GM12875 (cell line): ENCODE data around the gene HOXB2.

Experiments
- H3K4me3 ChIP-seq: one replicate; pipeline ENCODE4 v1.5.1; 2011; ENCODE audit warnings: low read depth, low read length, control low read depth
- CTCF ChIP-seq: IDR thresholded peaks from 2 replicates; pipeline ENCODE4 v1.5.1; 2011; ENCODE audit warnings: low read depth, mild to moderate bottlenecking, control low read depth, inconsistent platforms, low read length, moderate library complexity, borderline replicate concordance; ENCODE audit not compliant: insufficient read depth

Gene HOXB2

DNA sequence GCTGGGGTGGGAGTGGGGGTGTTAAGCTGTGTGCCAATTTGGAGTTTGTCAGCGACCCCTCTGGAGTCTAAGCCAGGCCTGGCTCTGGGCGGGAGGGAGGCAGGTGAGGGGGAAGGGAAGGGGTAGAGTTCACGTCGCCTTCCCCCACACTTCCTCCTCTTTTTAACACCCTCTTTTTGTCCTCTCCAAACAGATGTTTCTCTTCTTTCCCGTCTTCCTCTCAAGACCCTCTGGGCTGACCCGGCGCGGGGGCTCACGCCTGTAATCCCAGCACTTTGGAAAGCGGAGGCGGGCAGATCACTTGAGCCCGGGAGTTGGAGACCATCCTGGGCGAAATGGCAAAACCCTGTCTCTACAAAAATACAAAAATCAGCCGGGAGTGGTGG is 17.4 kb downstream of the HOXB2 start:
- H3K4me3 ChIP-seq: no peak overlapping the region
- TF ChIP-seq CTCF: no peak

DNA sequence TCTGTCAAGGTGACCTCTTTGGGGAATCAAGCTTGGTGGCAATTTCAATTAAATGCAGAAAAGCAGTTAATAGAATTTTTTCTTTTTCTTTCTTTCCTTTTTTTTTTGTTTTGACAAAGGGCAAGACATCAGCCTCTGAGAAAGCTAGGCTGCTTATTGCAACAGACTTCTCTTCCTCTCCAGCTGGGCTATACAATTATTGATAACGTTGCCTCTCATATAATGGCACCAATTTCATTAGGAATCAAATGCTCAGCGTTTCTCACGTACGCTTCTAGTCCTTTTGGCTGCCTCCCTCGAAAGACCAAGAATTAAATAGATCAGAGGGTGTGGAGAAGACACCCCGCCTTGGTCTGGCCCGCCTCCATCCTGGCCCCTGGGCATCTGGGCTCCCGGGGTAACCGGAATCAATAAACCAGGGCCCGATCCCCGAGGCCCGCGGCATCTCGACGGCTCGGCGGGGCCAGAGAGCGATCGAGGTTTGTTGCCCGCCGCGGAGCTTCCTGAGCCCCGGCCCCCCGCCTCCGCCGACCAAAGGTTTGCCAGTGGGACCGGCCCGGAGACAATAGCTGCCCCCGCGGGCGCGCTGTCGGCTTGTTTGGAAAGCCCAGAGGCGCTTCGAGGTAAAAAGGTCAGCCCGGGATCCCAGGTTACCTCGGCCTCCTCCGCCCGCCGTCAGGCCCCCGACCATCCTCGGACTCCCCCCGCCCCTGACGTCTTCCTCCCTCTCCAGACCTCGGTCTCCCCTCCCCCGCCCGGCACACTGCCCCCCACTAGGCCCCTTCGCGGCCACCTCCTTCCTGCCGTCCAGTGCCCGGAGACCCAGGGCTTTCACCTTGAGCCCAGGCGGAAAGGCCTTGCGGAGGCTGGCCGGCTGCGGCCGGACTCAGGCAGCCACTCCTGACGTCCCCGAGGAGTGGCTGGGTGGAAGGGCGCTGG is 18.0 kb downstream of the HOXB2 start:
- no peak overlapping the region for H3K4me3 ChIP-seq
- TF ChIP-seq CTCF: no peak

GRCh38 chr17:48523010-48523409 is 21.9 kb downstream of the HOXB2 start:
- no peak overlapping the region for H3K4me3 ChIP-seq
- no peak for TF ChIP-seq CTCF

- no peak overlapping the region for H3K4me3 ChIP-seq
- TF ChIP-seq CTCF: no peak
Observed at GRCh38 chr17:48522031-48522653, 22.8 kb downstream of the HOXB2 start.

DNA sequence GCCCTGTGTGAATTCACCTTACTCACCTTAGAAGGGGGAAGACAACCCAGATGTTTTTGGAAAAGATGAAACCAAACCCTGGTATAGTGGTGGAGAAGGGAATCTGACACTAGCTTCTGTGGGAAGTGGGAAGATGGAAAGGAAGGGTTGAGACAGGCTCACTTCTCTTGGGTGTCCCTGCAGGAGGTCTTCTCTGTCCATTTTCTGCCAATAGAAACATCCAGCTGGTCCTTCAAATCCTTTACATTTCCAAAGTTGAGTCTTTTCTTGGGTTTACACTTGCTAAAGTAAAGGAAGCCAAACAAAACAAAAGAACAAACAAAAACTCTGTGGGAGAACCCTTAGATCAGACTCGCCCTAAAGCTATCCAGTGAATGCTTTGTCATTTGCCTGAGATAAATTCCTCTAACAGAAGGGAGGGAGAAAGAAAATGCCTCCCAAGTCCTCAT is 24.3 kb downstream of the HOXB2 start:
- TF ChIP-seq CTCF: no peak
- H3K4me3 ChIP-seq: no peak overlapping the region

DNA sequence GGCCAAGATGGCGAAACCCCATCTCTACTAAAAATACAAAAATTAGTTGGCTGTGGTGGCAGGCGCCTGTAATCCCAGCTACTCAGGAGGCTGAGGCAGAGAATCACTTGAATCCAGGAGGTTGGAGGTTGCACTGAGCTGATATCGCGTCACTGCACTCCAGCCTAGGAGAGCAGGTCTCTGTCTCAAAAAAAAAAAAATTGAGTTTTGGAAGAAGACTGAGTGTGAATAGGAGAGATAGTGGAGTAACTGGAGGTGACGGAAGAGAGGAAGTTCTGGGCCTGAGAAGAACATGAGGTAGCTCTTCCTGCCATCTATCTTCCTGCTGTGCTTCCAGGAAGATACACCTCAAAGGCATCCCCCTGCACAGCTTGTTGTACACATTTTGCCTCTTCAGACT is 25.5 kb downstream of the HOXB2 start:
- TF ChIP-seq CTCF: no peak
- no peak overlapping the region for H3K4me3 ChIP-seq

- no peak overlapping the region for H3K4me3 ChIP-seq
- TF ChIP-seq CTCF: no peak
Observed at GRCh38 chr17:48517478-48517877, 27.4 kb downstream of the HOXB2 start.
